ENCODE measurements around the gene DARS1. TPM values are rescaled to one million over a fixed set of nuclear protein-coding genes. Genes with fewer than 3 reads are reported as not detected.

Gene DARS1
- total and polyA plus RNA-seq, 2 experiments from 2014 or later = 115 to 148 TPM

- peaks cover 55% of the 10 kb centered on the region for H3K36me3 Mint-ChIP-seq (ENCODE audit: low read depth)
- no peaks in the 10 kb centered on the region for H3K27me3 ChIP-seq (ENCODE audit: insufficient read depth)
- peaks cover 6% of the 10 kb centered on the region for H4K20me1 ChIP-seq (replicated peaks; ENCODE audit: insufficient read depth)
- ATAC-seq (no peak), DNase-seq (ENCODE audit: low spot score) (no peak)
- H3K27me3 Mint-ChIP-seq (ENCODE audit: insufficient read depth, low read depth, poor library complexity) = no peaks in the 10 kb centered on the region
- no peak overlapping the region for H3K4me3 Mint-ChIP-seq
- TF ChIP-seq ZNF462 (CRISPR knock-in tag; IDR thresholded peaks at IDR 0.05) (no peak), ETS1 (IDR thresholded peaks at IDR 0.05) (no peak), CTCF (conservative IDR thresholded peaks at IDR 0.05; ENCODE audit: low read depth in 2 of 2) (no peak), EZH2phosphoT487 (IDR thresholded peaks at IDR 0.05; ENCODE audit: unreplicated experiment) (no peak), REST (IDR thresholded peaks at IDR 0.05; ENCODE audit: unreplicated experiment) (no peak), NANOG (IDR thresholded peaks at IDR 0.05; ENCODE audit: borderline replicate concordance) (no peak), CREB1 (CRISPR knock-in tag; IDR thresholded peaks at IDR 0.05; ENCODE audit: low read depth) (no peak), POLR2AphosphoS5 (IDR thresholded peaks at IDR 0.05; ENCODE audit: low read depth) (no peak), EZH2 (IDR thresholded peaks at IDR 0.05; ENCODE audit: low read depth, unreplicated experiment) (no peak)
- peaks cover 54% of the 10 kb centered on the region for H3K79me2 ChIP-seq (replicated peaks; ENCODE audit: insufficient read depth)
- H3K4me1 ChIP-seq (ENCODE audit: insufficient read depth) = no peaks in the 10 kb centered on the region
- H3K36me3 ChIP-seq (ENCODE audit: insufficient read depth) = peaks cover 28% of the 10 kb centered on the region
- no peak overlapping the region for H3K27ac Mint-ChIP-seq
- H3F3A ChIP-seq (replicated peaks; ENCODE audit: low read depth) = no peaks in the 10 kb centered on the region
- H3K9me3 Mint-ChIP-seq = no peaks in the 10 kb centered on the region
- no peak overlapping the region for H3K4me2 ChIP-seq
- peaks cover 2% of the 10 kb centered on the region; the same call in 1 of the 3 replicates for H3K4me1 Mint-ChIP-seq
- no peaks in the 10 kb centered on the region for H3K9me2 ChIP-seq (ENCODE audit: insufficient read depth)
- H3K4me3 ChIP-seq = no peak overlapping the region
- no peak overlapping the region for H2AFZ ChIP-seq
- no peak overlapping the region for H3K27ac ChIP-seq (ENCODE audit: low read depth)
Measured at GRCh38 chr2:135974036-135974435, 11.4 kb downstream of the DARS1 start.

Measured in GM23338 (cell line).